Hypothalamus (tissue), 51 donors: ENCODE data around the gene MCC.

Experiments used
- DNase-seq, 51 donors: peaks; one replicate each; lab custom pipeline; 2025; lab: John Stamatoyannopoulos, UW

The MCC gene

DNA sequence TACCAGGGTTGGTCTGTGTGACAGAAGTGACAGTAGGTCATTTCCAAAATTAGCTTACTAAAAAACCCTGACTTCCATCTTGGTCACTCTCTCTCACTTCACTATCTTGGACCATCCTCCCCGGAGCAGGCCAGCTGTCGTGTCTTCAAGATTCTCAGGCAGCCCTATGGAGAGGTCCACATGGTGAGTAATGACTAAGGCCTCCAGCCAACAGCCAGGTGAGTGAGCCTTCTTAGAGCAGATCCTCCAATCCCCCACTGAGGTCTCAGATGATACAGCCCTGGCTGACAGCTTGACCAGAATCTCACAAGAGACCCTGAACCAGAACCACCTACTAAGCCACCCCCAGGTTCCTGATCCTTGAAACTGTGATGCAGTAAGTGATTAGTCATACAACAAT is 419.7 kb downstream of the MCC start:
- no peak for DNase-seq

DNA sequence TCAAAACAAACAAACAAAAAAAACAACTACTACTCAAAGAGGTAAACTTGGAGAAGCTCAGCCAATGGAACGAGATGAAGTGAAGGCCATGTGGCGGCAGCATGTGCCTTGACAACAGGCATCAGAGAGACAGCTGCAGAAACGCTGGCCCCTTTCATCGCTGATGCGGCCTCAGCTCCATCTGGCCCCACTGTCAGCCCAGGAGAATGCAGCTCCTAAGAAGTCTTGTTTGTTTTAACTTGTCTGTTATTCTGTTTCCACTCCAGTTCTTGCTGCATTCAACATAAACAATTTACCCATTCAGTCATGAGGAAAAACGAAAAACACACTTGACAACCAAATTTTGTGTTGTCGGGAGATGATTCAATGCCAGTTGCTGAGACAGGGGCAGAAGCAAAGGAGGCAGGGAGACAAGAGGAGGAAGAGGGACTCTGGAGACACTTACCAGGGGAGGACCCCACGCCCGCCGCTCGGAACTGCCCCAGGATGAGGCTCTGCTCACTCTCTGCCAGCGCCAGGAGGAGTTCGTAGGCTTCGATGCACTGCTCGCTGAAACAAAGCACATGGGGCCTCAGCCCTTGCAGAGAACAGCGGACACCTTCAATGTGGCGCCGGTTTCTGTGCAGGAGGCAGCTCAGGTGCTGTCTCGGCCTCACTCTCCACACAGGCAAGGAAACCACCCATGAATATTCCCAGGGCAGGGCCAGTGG is 420.5 kb downstream of the MCC start:
- peak in 12 of 51 donors; percentile 13 to 51 (median 24) for DNase-seq

DNA sequence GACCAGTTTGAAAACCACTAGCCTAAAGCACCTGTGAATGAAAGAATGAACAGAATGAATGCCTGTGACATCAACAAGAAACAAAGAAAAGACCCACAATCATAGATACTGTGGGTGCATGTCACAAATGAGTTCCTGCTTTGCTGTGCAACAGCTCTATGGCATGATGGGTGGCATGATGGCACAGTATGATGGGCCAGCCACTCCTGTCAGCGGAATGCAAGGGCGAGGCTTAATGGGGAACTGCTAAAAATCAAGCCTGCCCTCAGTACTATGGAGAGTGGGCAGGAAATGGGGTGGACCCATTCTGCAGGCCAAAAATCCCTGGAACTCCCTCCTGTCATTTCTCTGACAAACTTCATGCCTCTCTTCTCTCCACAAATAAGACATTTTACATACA is 422.6 kb downstream of the MCC start:
- DNase-seq = no peak

DNA sequence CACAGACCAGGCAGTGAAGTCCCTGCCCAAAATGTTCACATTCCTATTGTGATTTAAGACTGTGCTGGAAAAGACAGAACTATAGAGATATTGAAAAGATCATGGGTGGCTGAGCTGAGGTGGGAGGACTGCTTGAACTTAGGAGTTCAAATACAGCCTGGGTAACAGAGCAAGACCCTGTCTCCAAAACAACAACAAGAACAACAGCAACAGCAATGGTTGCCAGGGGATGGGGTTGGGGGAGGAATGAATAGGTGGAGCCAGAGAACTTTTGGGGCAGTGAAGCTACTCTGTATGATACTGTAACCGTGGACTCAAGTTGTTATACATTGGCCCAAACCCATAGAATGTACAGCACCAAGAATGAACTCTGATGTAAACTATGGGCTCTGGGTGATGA is 423.4 kb downstream of the MCC start:
- no peak for DNase-seq

DNA sequence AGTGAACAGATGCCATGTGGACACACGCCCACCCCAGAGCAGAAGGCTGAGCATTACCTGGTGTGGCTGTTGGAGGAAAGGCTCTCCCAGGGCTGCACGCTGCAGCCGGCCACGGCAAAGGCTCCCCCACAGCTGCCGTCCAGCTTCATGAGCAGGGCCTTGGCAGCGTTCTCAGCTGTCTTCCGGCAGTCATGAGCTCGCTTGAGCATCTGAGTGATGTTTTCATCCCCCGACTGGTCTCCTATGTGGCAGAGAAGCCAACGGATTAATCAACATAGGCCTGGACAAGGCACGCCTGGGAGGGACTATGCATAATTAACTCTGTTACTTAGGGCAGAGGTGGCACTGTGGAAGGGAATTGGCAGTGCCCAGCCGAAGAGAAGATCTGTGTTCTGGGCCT is 424.3 kb downstream of the MCC start:
- peak in 4 of 51 donors; percentile 7 to 11 (median 10) for DNase-seq

DNA sequence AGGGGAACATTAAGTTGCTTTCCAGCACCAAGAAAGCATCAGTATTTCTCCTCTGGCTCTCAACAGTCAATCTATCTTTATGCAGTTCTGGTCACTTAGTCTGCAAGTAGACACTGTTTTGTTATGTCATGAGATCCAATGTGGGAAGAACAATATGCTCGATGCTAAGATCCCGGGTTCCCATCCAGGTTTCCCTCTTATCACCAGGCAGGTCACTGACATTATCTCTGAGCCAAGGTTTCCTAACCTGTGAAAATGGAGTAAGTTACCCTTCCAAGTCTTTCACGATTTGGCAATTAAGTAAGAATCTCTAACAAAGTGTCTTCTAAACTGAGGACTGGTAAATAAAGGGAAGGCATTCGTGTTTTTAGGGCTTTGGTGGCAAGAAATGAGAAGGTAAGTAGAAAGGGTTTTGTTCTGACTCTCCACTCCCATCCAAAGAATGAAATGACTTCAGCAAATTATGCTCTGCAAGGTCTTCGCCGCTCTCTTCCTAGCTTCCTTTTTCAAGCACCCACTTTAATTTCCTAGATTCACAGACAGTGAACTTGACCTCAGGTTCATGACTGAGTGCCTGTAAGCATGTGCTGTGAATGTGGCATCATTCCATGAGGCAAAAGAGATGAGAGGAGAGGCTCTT is 425.3 kb downstream of the MCC start:
- DNase-seq = no peak

DNA sequence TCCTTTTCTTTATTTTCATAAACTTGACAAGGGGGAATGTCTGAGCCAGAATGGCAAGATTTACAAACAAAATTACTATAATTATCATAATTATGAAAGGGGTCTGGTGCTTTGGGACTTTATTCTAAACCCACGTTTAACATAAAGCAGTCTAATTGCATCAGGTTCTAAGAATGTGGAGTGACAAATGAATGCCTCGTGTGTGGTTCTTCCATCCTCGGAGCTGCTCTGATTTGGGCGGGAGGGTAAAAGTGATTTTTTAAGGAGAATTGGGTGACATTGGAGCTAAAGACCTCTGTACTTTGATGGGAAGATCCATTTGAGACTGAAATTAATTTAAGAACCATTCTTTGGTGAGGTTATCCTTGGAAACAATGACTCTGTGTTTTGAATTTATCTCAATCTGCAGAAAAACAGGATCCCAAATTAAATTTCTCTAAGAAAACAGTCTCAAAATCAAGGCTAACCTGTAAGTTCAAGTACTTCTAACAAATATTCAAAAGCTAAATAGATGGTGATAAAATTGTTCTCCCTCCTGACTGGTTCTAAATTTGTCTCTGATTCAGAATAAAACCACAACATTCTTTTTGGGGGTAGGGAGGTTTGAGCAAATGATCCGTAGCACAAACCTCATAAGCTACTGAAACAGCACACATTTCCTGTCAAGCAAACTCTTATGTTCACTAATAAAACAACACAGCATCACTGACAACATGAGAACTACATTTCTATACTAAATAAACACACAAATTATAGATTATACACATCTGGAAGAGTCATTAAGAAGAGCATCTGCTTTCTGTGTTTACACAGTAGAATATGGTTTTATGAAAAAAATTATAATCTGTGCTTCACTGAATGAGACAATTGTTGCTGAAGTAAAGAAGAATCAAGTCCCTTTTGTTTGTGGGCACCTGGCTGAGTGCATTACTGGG is 426.1 kb downstream of the MCC start:
- no peak for DNase-seq

DNA sequence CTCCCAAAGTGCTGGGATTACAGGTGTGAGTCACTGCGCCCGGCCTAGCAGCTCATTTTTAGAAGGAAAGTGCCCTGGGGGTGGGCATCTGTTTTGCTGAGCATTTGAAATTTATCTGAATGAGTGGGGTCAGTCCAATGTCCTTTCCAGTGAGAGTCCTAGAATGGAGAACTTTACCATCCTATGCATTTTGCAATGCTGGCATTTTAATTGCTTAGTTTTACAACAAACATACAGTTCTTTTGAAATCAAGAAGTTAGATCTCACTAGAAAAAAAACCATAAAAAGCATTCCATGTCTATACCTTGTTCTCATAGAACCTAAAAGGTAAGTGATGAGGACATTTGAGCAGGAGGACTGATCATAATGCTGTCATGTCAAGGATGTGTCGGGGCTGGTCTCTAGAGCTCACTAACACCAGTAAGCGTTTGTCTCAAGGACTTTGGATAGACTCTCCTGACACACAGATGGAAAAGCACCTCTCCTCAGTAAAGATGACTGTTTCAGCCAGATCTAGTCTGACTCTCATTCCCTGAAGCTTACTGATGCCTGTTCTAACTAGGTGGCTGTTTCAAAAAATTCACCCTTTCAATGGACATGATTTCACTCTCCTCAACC is 427.7 kb downstream of the MCC start:
- DNase-seq = no peak

DNA sequence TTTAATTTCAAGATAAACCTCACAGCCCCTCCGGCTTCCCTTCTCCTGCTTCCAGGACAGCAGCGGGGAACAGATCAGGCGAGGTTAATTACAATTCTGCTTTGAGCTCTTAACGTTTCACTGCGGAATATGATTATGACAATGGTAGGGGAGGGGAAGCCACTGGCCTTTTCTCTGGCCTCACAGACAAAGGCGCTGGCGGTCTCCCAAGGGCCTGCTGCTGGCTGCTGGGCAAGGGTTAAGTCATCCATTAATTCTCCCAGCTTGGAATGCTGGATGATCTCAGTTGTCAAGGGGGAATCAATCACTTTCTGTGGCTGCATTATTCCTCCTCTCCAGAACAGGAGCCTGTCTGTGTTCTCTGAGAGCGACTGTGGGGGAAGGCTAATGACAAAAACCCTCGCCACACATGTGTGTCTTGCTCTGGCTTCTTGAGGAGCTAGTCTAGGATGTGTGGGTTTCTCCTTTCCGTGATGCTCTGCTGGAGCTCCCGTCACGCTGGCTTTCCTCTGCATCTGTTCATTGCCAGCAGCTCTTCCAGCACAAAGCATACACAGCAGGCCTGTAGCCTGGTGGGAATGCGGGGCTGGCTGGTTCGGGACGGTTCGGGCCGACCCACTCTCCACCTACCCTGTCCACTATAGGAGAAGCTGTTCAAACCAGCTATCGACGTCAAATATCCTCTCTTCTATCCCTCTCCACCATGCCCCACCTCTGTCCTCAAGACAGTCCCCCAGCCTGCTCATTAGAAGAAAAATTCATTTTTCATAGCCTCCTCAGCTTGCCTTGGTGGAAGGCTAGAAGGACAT is 428.8 kb downstream of the MCC start:
- DNase-seq = peak in 7 of 51 donors; percentile 8 to 56 (median 29)

DNA sequence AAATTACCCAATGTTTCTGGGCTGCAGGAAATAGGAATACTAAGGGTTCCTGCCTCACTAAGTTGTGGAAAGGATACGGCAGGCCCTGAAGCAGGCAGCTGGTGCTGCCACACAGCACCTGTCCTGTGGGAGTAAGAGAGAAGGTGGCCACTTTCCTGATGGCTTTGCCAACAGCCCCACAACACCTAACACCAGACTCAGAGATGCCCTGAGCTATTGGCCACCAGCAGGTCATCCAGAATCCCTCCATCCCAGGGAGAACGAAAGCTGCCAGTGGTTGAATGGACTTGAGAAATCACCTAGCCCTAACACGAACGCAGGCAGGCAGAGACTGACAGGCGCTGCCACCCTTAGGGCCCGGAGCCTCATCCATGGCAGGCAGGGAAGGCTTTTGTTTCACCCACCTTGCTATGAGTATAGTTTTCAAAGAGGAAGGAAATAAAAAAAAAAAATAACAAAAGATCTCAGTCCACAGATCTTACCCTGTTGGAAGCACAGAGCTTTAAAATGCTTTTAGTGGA is 429.5 kb downstream of the MCC start:
- no peak for DNase-seq

DNA sequence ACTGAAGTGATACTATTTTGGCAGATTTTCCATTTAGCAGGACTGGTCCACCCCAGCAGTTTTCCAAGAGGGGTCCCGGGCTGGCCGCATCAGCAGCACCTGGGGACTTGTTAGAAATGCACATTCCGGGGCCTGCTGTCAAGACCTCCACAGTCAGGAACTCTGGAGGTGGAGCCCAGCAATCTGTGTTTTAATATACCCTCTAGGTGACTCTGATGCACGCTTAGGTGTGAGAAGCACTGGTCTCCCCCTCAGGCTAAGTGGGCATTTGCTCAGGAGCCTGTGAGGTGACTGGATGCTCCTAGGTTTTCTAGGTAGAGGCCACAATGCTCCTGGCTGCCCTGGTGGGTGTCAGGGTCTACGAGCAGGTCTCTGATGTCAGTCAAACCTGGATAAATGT is 430.0 kb downstream of the MCC start:
- no peak for DNase-seq

DNA sequence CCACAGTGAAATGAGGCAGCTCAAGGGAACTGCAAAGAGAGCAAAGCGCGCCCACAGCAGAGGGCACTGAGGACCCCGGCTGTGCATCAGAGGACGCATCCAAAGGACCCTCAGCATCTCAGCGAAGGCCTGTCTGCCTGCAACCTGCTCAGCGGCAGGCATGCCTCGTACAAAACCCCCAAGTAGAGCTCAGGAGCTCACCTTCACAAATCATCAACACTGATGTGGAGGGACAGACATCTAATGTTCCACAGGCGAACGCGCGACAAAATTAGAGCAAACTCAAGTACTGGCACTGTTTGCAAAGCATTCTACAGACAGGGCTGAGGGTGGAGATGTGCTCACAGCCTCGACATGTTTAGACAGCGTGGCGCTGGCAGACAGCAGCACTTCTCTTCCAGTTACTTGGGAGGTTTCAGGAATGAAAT is 430.7 kb downstream of the MCC start:
- peak in 2 of 51 donors; percentile 18 to 36 for DNase-seq

DNA sequence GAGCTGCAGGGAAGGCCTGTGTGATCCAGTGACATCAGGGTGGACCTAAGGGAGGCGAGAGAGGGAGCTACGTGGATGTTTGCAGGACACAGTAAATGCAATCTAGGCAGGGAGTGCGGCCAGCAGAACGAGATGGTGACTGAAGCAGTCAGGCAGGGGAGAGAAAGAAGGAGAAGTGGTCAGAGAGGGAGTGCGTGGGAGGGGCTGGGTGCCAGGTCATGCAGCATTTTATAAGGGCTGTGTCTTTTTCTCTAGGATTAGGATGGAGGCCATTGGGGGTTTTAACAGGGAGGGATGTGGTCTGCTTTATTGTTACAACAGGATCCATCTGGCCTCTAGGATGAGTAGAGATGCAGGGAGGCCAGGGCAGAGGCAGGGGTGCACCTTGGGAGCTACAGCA is 431.3 kb downstream of the MCC start:
- no peak for DNase-seq

DNA sequence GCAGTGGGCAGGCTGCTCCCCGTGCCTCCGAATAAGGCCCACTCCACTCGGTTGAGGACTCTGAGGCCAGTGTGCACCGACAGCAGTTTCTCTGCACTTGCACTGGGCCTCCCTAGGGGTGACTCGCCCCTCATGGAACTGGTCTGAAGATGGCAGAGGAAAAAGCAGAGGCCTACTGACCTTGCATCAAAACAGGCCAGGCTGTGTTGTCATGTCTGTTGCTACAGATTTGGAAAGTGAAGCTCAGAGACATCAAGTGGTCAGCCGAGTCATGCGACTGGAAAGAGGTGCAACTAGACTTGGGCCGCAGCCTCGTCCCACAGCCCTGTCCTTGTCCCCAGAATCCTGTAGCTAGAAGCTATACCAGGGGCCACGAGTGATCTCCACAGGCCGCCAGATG is 433.4 kb downstream of the MCC start:
- no peak for DNase-seq

DNA sequence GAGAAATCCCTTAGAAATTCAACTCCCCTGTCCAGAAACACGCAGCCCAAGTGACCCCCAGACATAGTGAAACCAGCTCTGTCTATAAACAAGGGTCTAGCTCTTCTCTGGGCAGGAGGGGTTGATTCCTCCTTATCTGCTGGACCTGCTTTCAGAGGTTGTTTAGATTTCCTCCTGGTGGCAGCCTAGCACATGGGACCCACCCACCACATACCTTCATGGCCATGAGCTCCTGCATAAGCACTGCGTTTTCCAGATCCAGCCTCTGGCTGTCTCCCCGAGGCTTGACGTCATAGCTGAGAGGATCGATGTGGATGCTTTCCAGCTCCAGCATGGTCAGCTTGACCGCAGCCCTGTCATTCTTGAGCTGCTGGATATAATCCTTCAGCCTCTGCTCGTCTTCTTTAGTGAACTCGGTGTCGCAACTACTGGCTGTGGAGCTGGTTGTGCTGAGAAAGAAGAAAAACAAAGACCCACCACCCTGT is 434.7 kb downstream of the MCC start:
- DNase-seq = no peak

DNA sequence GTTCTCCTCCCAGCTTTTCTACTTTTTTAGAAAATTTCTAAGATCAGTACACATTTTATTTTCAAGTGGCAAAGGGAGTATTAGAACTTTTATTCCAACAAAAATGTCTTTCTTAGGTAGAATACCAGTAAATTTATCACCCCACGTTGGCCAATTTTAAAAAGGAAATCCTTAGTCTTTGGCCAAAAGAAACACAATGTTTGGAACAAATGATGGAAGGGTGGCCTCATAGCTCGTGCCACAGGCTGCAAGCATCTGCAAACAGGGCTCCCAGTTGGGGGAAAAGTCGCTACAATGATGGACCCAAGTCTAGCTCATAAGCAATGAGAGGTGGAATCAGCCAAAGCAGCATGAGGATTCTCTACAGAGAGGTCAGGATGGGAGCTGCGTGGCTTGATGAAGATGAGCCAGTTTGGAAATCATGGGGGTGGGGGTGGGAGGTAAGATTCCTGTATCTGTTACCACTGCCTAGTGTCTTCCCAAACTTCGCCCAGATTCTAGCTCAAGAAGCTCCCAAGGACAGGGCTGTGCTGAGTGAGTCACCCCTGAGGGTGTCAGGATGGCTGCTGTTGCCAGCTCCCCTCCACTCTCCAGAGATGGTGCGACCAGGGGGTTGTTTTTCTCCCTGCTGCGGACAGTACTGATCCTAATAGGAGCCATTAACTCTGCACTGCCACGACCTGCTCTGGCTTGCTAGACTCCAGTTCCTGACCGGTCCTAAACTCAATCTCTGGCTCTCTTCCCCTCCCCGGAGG is 436.0 kb downstream of the MCC start:
- no peak for DNase-seq

DNA sequence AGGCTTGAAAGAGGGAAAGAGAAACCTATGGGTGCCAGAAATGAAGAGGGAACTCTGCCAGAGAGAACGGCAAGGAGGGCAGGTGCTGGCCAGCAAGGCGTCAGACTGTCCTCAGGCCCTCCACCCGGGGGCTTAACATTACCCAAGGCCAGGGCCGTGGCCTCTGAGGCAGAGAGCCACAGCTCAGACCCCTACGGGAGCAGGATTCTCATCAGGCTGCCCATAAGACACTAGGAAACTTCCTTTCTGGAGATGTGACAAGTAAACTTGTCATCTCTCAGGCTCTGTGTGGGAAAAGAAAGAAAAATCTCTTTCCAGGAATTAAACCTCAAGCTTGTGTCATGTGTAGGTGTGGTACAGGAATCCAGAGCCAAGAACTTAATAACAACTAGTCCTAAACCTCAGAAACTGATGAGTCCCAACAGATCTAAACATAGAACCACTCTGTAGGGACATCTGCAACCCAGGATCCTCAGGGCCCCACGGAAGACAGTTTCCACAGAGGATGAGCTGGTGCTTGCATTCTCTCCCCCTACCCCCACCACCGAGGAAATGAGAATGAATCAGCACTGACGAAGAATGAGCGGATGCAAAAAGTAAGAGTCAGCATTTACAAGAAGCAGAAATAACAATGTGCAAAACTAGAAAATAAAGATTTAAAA is 437.4 kb downstream of the MCC start:
- peak in 2 of 51 donors; percentile 10 to 12 for DNase-seq

DNA sequence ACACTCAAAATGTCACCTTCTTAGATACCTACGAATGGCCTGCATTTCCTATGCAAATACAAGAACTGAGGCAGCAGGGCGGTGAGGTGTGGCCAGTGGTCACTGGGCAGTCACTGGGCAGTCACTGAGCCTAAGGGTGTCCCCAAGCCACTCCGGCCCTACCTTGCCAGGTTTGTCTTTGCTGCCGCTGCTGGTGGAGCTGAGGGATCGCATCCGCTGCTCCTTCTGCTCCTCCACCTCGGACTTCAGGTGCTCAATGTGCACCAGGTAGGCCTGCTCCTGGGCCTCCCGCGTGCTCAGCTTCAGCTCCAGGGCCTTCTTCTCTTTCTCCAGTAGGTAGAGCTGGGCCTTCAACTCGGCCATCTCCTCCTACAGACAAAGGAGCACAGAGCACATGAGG is 439.3 kb downstream of the MCC start:
- no peak for DNase-seq
